HG03175 (cell line): ENCODE measurements around the gene TMEM18.

ENCODE experiments used
- ATAC-seq: cut with Tn5 transposase; IDR thresholded peaks from one replicate; pipeline ENCODE4 v1.9.1; 2021; ENCODE audit warnings: mild to moderate bottlenecking, moderate library complexity; ENCODE audit not compliant: unreplicated experiment

The TMEM18 gene

DNA sequence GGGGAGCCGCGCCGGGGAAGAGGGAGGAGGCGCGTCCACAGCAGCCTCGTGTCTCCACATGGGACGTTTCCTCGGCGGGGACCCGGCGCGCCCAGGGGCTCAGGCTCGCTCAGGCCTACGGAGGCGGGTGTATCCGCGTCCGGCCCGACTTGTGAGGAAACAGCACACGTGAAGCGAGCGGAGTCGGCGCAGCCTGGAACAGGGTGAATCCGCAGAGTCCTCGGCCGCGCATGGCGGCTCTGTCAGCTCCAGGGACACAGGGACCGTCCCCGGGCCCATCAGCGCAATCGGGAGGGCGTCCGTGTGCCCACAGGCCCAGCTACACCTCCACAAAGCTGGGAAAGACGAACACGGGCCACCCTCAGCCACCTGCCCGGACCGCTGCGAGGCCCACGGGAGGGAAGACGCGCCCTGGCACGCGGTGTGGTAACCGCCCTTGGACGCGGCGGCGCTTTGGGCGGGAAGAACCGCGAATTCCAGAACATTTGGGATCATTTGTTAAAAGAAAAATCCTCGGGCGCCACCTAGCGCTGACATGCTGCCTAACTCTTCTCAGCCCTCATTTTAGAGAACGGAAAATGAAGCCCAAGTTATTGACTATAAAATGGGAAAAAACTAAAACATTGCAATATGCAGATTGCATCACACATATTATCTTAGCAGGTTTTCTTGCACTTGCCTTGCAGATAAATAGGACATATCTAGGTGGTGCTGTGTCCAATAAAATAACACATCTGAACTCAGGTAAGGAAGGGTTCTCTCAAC is 40.4 kb downstream of the TMEM18 start:
- ATAC-seq, result peak; percentile 53

- ATAC-seq, result no peak
Measured at GRCh38 chr2:635687-636621, 41.3 kb downstream of the TMEM18 start.

DNA sequence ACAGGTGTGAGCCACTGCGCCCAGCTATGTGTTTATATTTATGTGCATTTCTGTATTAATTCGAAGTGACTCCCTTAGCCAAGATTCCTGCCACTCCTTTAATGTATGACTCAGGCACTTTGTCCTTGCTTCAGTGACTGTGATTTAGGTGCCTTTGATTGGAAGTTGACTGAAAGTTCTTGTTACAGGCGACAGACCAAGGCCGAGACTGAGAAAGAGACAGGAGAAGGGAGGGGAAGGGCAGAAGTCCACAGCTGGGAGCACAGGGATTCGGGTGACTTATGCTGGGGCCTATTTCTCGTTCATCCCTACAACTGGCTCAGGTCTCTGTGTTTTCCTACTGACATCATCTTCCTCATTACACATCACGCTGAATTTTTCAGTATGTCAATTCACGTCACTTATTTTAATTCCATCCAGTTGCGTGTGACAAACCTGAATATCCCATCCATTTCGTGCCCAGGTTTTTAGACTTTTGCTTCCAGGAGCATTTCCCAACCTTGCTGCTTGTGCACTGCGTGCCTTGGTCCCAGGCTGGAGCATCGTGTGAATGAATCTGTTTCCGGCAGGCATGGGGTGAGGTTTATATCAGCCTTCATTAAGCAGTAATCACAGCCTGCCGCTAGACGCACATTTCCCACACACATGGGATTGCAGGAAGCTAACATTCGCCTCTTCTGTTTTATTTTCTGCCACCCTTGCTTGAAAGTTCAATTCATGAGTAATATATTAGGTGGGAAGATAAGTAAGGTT is 42.4 kb downstream of the TMEM18 start:
- ATAC-seq, result no peak

- no peak for ATAC-seq
Measured at GRCh38 chr2:634041-634440, 43.2 kb downstream of the TMEM18 start.

- ATAC-seq, result no peak
Measured at GRCh38 chr2:633371-633770, 43.8 kb downstream of the TMEM18 start.

GRCh38 chr2:632471-632870 is 44.7 kb downstream of the TMEM18 start:
- ATAC-seq, result no peak

- ATAC-seq, result no peak
Measured at GRCh38 chr2:631741-632140, 45.5 kb downstream of the TMEM18 start.

DNA sequence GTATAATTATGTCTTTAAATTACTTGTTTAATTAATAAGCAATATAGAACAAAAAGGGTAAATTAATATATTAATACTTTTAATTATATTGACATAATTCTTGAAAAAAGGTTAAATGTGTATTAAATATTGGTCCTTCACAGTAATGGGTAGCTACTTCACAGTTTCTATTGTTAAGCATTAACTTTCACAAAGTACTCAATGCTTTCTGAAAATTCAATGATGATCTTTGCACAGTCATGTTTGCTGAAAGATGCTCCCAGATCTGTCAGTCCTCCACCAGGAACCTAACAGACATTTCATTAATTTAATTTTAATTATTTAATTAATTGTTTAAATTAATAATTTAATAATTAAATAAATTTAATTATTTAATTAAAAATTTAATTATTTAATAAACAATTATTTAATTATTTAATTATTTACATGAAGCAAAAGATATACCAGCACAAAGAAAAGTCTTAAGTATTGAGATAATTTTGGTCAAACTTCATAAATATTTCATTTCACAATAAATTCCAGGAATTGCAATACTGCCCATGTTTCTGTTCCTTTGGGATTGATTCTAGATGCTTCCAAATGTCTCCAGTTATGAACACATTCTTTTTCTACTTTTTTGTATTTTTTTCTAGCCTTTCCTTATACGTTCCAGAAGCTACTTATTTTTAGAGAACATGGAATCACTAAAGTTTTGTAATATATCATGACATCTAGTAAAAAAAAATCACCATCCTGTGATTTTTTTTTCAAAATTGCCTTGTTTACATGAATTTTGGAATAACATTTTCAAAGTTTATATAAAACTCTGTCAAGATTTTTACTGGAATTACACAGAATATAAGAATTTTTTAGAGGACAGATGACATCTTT is 46.5 kb downstream of the TMEM18 start:
- ATAC-seq, result no peak

- ATAC-seq, result no peak
Measured at GRCh38 chr2:629961-630360, 47.2 kb downstream of the TMEM18 start.

DNA sequence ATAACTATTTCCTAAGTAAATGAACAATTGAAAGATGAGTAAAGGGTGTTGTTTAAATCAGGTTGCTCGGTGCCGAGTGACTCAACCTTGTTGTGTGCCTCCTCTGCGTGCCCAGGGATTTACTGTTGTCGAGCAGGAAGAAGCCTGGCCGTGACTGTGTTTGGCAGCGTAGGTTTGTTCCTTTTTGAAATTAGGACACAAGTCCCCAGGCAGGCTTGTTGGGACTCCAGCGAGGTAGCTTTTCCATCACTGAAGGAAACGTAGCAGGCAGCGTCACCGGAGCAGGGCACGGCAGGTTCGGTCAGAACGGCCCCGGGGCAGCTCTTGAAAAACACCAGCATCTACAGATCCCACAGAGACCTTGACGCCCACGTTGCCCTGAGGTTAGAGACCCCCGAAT is 48.6 kb downstream of the TMEM18 start:
- ATAC-seq, result no peak

DNA sequence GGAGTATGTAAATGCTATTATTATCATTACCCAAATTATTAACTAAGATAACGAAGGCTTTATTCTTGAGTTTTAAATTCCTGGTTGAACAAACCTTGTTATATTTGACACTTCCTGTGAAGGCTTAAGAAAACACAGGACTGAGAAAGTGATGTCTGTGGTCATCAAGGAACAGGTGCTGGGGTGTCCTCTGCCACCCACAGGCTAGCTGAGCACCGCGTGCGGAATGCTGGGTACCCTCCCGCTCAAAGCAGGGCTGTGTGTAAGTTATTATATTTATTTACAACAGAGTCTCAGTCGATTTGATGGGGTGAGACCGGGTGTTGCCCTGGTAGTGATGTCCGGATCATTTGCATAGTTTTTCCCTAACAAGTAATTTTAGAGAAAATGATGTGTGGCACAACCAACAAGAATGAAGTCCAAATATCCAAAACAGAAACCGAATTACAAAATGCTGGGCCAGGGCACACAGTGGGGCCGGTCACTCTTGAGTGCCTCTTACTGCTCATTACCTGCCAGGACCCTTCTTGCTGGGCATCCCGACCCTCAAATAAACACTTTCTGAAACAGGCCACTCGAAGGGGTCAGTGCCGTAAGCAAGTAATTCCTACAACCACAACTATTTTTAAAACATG is 49.2 kb downstream of the TMEM18 start:
- no peak for ATAC-seq

GRCh38 chr2:627340-627709 is 49.9 kb downstream of the TMEM18 start:
- ATAC-seq, result no peak

DNA sequence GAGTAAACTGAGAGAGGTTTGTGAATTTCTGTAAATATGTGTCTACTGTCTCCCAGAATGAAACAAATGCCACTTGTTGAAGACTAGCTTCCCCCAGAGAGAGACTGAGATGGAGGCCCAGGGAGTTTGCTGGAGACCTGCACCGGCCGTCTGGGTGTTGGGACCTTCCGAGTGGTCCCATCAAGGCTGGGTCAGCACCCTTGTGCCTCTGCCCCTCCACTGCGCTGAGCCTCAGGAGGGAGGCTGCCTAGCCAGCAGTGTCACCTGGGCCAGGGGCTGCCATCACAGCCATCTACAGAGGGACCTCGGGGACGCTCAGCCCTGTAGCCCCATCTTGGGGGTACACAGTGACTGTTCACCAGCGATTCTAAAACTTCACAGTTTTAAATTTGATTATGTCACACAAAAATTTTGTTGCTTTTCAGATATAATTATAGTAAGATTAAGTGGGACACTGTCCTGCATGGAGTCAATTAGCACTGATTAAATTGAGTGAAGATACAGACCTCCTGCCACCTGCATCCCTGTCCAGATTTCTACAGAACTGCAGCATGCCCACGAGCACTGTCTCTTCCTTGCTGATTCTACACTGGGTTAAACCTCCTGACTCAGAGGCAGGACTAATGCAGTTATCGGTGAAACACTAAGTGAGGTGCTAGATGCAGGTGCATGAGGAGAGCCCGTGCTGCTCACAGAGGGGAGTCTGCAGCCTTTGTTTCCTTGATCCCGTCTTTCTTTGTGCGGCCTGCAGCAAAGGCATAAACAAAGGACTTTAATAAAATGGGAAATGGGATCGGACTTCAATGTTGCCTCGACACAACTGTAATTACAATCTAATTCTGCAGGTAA is 50.5 kb downstream of the TMEM18 start:
- ATAC-seq, result no peak

GRCh38 chr2:625415-626333 is 51.5 kb downstream of the TMEM18 start:
- no peak for ATAC-seq

GRCh38 chr2:624551-625347 is 52.5 kb downstream of the TMEM18 start:
- no peak for ATAC-seq

GRCh38 chr2:624096-624495 is 53.1 kb downstream of the TMEM18 start:
- no peak for ATAC-seq
